Breast epithelium (tissue), 4 donors: Measurements from ENCODE around the gene ZNF664. TPM values are rescaled to one million over a fixed set of nuclear protein-coding genes. Genes with fewer than 3 reads are reported as not detected.

Experiments used
- DNase-seq, 2 donors: peaks; one replicate each; pipeline ENCODE4 v3.0.0-alpha.2; 2019; ENCODE audit warnings: low spot score in 2 of 2
- H3K27ac ChIP-seq, 2 donors: fragments of 200-600 bp; sonication (generic) in 1 of 2; one replicate each; pipeline ENCODE4 v1.5.1; 2016 to 2019; ENCODE audit warnings: mild to moderate bottlenecking in 1 of 2
- H3K27me3 ChIP-seq, 2 donors: fragments of 200-600 bp; sonication (generic) in 1 of 2; one replicate each; pipeline versions ENCODE4 v1.5.1 to v1.6.0; 2017 to 2019; ENCODE audit warnings: control low read depth in 1 of 2, mild to moderate bottlenecking in 1 of 2
- H3K36me3 ChIP-seq: fragments of 200-600 bp; one replicate; pipeline ENCODE4 v1.5.1; 2019
- H3K4me1 ChIP-seq, 2 donors: fragments of 200-600 bp; sonication (generic); one replicate each; pipeline ENCODE4 v1.5.1; 2016 to 2019; ENCODE audit warnings: control low read depth in 1 of 2
- H3K4me3 ChIP-seq, 3 donors: fragments of 200-600 bp; sonication (generic); 1 replicate in 2 of 3; 2 replicates in 1 of 3; pipeline ENCODE4 v1.5.1; 2016 to 2019; ENCODE audit warnings: mild to moderate bottlenecking in 3 of 3, moderate library complexity in 2 of 3
- H3K9me3 ChIP-seq, 2 donors: fragments of 200-600 bp; sonication (generic) in 1 of 2; one replicate each; pipeline ENCODE4 v1.5.1; 2016 to 2019; ENCODE audit warnings: control low read depth in 1 of 2
- POLR2A ChIP-seq: fragments of 450-650 bp; IDR thresholded peaks from one replicate; pipeline ENCODE4 v1.6.1; 2016; ENCODE audit warnings: antibody characterized with exemption, mild to moderate bottlenecking, moderate library complexity
- POLR2AphosphoS5 ChIP-seq, 3 donors: sonication (generic); formaldehyde crosslinking; IDR thresholded peaks; one replicate each; pipeline ENCODE4 v1.6.1; 2017; ENCODE audit warnings: antibody characterized with exemption in 3 of 3
- intact Hi-C: fragments of 100-400 bp; cut with DNase I; formaldehyde crosslinking; loops from one replicate; pipeline ENCODE4 v1.15.1; 2023; ENCODE audit warnings: low total_unique reads
- total RNA-seq, 3 donors: library from RNA; depleted of rRNA; stranded (reverse); fragments of >200 nt; gene quantifications; one replicate each; pipeline ENCODE4 v1.1.0, GENCODE V29; 2016
- TF ChIP-seq, protein P1 (sequence below), 3 donors: fragments of 450-650 bp; IDR thresholded peaks; one replicate each; pipeline ENCODE4 v1.5.1; 2016 to 2017; ENCODE audit warnings: antibody characterized with exemption in 3 of 3, mild to moderate bottlenecking in 3 of 3, moderate library complexity in 3 of 3

ZNF664 gene
- 100 to 1,000 TPM in 1 of 3 donors, 10 to 100 TPM in 2; 78.3 to 113 (median 97.8) TPM for total RNA-seq

DNA sequence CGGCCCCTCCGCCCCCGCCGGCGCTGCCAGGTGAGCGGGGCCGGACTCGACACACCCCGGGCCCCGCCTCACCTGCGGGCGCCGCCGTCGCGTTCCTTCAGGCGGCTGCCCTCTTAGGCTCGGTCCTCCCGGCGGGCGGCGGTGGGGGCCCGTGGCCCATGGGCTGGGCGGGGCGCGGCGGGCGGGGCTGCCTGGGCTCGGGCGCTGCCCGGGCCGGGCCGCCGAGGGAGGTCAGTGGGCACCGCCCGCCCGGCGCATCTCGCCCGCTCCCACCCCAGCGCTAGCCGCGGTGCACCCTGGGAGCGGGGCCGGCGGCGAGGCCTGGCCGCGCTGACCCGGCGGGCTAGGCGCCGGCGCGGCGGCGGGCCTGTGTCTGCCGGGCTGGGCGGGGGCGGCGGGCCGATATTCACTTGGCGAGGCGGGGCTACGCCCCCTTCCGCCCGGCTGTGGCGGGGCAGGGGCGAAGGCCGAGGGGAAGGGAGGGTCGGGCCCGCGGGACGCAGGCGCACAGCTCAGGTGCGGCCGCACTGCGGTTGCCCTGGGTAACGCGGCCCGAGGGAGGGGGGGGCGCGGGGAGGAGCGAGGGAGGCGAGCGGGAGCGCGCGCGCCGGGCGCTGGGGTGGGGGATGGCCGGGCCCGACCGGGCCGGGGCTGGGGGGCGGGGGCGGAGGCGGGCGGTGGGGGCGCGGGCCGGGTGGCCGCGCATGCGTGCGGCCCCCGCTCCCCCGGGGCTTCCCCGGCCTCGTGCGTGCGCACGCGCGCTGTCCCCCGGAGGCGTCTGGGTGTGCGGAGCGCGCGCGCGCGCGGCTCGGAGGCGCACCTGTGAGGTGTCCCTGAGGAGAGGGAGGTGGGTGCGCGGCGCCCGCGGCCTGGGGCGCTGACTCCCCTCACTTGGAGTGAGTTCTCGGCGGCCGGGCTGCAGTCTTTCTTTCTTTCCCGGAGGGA, at the start of gene ZNF664, which contains the start of gene CCDC92:
Gene ZNF664 (plus strand): TSS at position 759 of the 945 bp plus-strand sequence. CDS start 38,930 bp downstream, outside the sequence.
Gene CCDC92 (minus strand): TSS at position 375 of the 945 bp plus-strand sequence. CDS start 28,526 bp downstream, outside the sequence.
- intact Hi-C loops = no loop called here
- peak; percentile 84 to 88 for DNase-seq
- no peaks in the 10 kb centered on the region for H3K4me1 ChIP-seq
- TF ChIP-seq POLR2A = no peak
- TF ChIP-seq POLR2AphosphoS5 (IDR thresholded peaks at IDR 0.05) = peak in 1 of 3 donors; percentile 23
- H3K9me3 ChIP-seq = no peaks in the 10 kb centered on the region
- peak within 1 kb of the TSS; percentile 94 to 98 for H3K27ac ChIP-seq
- H3K27me3 ChIP-seq = no peaks in the 10 kb centered on the region
- H3K4me3 ChIP-seq = peak within 1 kb of the TSS; percentile 87 to 95 (median 95)
- H3K36me3 ChIP-seq = no peaks in the 10 kb centered on the region

DNA sequence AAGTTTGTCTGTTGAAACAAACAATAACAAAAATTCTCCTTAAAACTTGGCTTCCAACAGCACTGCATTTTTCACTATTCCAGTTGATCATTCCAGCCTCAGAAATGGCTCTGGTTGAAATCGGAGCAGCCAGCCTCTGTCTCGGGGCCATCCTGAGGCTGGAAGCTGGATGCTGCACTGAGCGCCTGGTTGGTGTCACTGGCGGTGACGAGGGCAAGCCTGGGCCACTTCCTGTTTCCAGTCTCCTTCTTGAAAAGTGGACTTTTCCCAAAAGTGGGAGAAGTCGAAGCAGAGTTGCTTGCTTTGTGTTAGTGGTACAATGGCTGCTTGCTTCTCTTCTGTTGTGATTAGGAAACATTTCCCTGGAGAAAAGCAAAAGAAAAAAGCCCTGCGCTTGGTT, 49.1 kb upstream of the ZNF664 start:
- Histone ChIP-seq H3K4me3 (no peak overlapping the region), H3K27ac (no peak overlapping the region), H3K4me1 (no peaks in the 10 kb centered on the region), H3K27me3 (no peaks in the 10 kb centered on the region), H3K9me3 (no peaks in the 10 kb centered on the region), H3K36me3 (no peaks in the 10 kb centered on the region)
- intact Hi-C loops = no loop called here
- no peak for DNase-seq
- TF ChIP-seq POLR2A (no peak), POLR2AphosphoS5 (IDR thresholded peaks at IDR 0.05) (no peak)
- TF ChIP-seq, protein P1, sequence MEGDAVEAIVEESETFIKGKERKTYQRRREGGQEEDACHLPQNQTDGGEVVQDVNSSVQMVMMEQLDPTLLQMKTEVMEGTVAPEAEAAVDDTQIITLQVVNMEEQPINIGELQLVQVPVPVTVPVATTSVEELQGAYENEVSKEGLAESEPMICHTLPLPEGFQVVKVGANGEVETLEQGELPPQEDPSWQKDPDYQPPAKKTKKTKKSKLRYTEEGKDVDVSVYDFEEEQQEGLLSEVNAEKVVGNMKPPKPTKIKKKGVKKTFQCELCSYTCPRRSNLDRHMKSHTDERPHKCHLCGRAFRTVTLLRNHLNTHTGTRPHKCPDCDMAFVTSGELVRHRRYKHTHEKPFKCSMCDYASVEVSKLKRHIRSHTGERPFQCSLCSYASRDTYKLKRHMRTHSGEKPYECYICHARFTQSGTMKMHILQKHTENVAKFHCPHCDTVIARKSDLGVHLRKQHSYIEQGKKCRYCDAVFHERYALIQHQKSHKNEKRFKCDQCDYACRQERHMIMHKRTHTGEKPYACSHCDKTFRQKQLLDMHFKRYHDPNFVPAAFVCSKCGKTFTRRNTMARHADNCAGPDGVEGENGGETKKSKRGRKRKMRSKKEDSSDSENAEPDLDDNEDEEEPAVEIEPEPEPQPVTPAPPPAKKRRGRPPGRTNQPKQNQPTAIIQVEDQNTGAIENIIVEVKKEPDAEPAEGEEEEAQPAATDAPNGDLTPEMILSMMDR (IDR thresholded peaks at IDR 0.05) = no peak

DNA sequence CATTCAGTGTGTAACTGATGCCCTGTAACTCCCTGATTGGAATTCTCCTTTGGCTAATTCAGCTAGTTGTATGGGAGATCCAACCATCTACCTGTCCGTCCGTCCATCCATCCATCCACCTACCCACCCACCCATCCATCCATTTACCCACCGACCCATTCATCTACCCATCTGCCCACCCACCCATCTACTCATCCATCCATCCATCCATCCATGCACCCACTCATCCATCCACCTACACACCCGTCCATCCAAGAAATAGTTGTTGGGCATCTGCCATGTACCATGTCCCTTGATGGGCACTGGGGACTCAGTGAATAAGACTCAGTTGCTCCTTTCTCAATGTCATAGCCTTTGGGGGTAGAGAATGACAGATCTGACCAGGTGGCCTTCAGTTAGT, 48.5 kb upstream of the ZNF664 start:
- Histone ChIP-seq H3K27ac (no peak overlapping the region), H3K36me3 (no peaks in the 10 kb centered on the region), H3K27me3 (no peaks in the 10 kb centered on the region), H3K4me3 (no peak overlapping the region), H3K9me3 (no peaks in the 10 kb centered on the region), H3K4me1 (no peaks in the 10 kb centered on the region)
- TF ChIP-seq, protein P1 (IDR thresholded peaks at IDR 0.05) = no peak
- TF ChIP-seq POLR2A (no peak), POLR2AphosphoS5 (IDR thresholded peaks at IDR 0.05) (no peak)
- intact Hi-C loops = no loop called here
- no peak for DNase-seq

DNA sequence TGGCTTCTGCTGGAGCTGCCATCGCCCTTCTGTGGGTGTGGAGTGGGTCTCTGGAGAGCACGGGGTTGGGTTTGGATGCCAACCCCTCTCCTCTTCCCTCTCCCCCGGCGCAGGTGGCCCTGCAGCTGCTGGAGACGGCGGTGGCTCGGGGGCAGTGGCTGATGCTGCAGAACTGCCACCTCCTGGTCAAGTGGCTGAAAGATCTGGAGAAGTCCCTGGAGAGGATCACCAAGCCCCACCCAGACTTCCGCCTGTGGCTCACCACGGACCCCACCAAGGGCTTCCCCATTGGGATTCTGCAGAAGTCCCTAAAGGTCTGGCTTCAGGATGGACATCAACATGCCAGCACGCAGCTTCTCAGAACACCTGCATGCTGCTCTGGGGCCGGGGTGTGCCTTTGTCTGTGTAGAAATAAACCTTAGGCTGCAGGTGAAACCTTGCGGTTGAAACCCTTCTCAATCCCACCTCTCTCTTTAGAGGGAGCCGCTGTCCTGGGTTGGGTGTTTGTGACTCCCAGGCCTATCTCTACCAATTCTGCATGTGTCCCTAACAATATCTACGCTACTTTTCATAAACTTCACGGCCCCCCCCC, 44.6 kb upstream of the ZNF664 start:
- intact Hi-C loops = no loop called here
- Histone ChIP-seq H3K36me3 (no peaks in the 10 kb centered on the region), H3K27ac (no peak overlapping the region), H3K27me3 (no peaks in the 10 kb centered on the region), H3K9me3 (no peaks in the 10 kb centered on the region), H3K4me3 (no peak overlapping the region), H3K4me1 (no peaks in the 10 kb centered on the region)
- TF ChIP-seq POLR2AphosphoS5 (IDR thresholded peaks at IDR 0.05) = no peak
- no peak for TF ChIP-seq POLR2A
- DNase-seq = no peak

DNA sequence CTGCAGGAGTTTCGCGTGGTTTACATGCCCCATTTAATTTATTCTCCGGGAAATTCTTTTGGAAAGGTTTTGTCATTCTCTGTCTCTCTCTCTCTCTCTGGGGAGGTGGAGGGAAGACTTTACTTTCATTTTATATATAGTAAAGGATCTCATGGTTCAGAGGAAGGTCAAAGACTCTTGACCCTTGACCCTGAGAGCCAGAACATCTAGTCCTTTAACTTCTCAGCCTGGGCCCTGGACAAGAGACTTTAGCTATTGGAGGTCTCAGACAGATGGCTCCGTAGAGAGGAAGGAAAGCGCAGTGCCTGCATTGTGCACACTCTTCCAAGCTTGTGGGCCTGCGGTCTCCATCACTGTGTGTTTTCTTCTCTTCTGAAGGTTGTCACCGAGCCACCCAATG, 44.1 kb upstream of the ZNF664 start:
- Histone ChIP-seq H3K27me3 (no peaks in the 10 kb centered on the region), H3K4me3 (no peak overlapping the region), H3K27ac (no peak overlapping the region), H3K9me3 (no peaks in the 10 kb centered on the region), H3K36me3 (no peaks in the 10 kb centered on the region), H3K4me1 (no peaks in the 10 kb centered on the region)
- TF ChIP-seq, protein P1 (IDR thresholded peaks at IDR 0.05) = no peak
- TF ChIP-seq POLR2AphosphoS5 (IDR thresholded peaks at IDR 0.05) = no peak
- TF ChIP-seq POLR2A = no peak
- no peak for DNase-seq
- intact Hi-C loops = no loop called here
